ENCODE measurements around the gene JUN. TPM values are rescaled to one million over a fixed set of nuclear protein-coding genes. Genes with fewer than 3 reads are reported as not detected.

The JUN gene
- total and polyA plus RNA-seq, 2 of the 13 experiments (the other 11 are each of a cell fraction or from before 2014, with no cell fraction given), result 18.2 to 22.3 TPM

DNA sequence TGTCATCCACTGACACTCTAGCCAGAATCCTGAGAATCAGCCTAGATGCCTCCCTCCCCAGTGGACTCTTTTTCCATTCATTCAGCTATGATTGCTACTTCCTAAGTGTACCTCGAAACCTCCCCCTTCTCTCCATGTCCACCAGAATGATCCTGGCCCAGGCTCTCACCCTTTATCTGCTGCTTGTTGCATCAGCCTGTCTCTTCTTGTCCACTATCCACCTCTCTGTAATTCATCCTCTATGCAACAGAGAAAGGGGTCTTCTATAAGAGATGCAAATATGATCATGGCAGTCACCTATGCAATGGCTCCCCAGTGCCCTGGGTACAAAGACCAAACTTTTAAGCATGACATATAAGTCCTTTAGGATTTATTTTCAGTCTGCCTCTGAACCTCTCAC is 37.7 kb downstream of the JUN start:
- H3K27ac ChIP-seq (ENCODE audit: extremely low read length, insufficient read depth, low read length), result no peak overlapping the region
- in situ Hi-C loops (cut with HindIII; ENCODE audit: extremely low pct_ligation_motif_present, low pct_unique_long_range_greater_than_20kb), result loop anchor here (10.0 kb wide), 1 partner anchor 1009 kb away; no protein-coding TSS in a partner anchor
- H3K36me3 ChIP-seq (replicated peaks in 1 of 2; ENCODE audit: control insufficient read depth in 1 of 2, insufficient read depth in 2 of 2, low read length in 2 of 2), result no peaks in the 10 kb centered on the region
- TF ChIP-seq, protein P1, sequence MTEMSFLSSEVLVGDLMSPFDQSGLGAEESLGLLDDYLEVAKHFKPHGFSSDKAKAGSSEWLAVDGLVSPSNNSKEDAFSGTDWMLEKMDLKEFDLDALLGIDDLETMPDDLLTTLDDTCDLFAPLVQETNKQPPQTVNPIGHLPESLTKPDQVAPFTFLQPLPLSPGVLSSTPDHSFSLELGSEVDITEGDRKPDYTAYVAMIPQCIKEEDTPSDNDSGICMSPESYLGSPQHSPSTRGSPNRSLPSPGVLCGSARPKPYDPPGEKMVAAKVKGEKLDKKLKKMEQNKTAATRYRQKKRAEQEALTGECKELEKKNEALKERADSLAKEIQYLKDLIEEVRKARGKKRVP (CRISPR knock-in tag; IDR thresholded peaks at IDR 0.05), result peak in 1 of 2 experiments; percentile 62; a peak in 1 of 4 replicates
- no peak for TF ChIP-seq PLRG1 (conservative IDR thresholded peaks at IDR 0.05)
- POLR2A ChIA-PET, result no interaction called here
- H4K20me1 ChIP-seq (ENCODE audit: insufficient read depth, low read length), result no peaks in the 10 kb centered on the region
- H3K9ac ChIP-seq (ENCODE audit: insufficient read depth, low read depth, low read length), result no peak overlapping the region
- ATAC-seq (no peak), DNase-seq (ENCODE audit: low spot score) (no peak), FAIRE-seq (no peak)
- CTCF ChIA-PET (ENCODE audit: low intra/inter-chr PET ratio, low total read pairs), result no interaction called here
- peaks cover 58% of the 10 kb centered on the region for H3K4me1 ChIP-seq (ENCODE audit: insufficient read depth, low read length)
- H3K9me3 ChIP-seq (ENCODE audit: low read length), result no peaks in the 10 kb centered on the region
- peaks cover 0 to 2% of the 10 kb centered on the region in 2 experiments; a peak in 2 of 5 replicates for H3K27me3 ChIP-seq (ENCODE audit: control insufficient read depth in 1 of 2, insufficient read depth in 2 of 2, low read length in 2 of 2)
- no peak overlapping the region; a peak in 1 of 6 replicates for H3K4me3 ChIP-seq (replicated peaks in 1 of 3; ENCODE audit: insufficient read depth in 1 of 3, low read depth in 2 of 3, low read length in 3 of 3)
- H3K79me2 ChIP-seq (ENCODE audit: insufficient read depth, low read length), result no peaks in the 10 kb centered on the region
- 7% methylated on average over 1 of the region's 1 CpG for WGBS (ENCODE audit: low lambda C conversion rate)
- no peak overlapping the region for H3K4me2 ChIP-seq (ENCODE audit: low read depth, low read length)
- intact Hi-C loops (cut with micrococcal nuclease; ENCODE audit: unreplicated experiment), result no loop called here
- H2AFZ ChIP-seq (ENCODE audit: low read length), result peak overlapping the region; percentile 57
- BruUV-seq (replicated peaks), result no TSS peak

DNA sequence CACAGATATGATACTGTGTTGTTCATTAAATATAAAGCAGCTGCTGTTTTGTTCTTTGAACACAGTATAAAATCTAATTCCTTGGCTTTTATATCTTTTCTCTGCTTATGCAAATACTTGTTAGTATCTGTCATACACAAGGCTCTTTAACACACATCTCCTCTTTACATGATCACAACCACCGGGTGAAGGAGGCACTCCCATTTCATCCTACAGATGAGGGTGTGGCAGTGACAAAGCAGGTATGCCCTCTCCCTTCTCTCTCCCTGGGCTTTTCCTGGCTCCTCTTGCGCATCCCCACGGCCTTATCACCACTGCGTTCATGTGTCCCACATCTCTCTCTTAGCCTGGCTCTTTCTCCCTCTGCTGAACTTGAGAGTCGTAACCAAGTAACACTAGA is 38.2 kb downstream of the JUN start:
- no peaks in the 10 kb centered on the region for H3K79me2 ChIP-seq (ENCODE audit: insufficient read depth, low read length)
- BruUV-seq (replicated peaks), result no TSS peak
- intact Hi-C loops (cut with micrococcal nuclease; ENCODE audit: unreplicated experiment), result no loop called here
- peaks cover 0 to 2% of the 10 kb centered on the region in 2 experiments; a peak in 2 of 5 replicates for H3K27me3 ChIP-seq (ENCODE audit: control insufficient read depth in 1 of 2, insufficient read depth in 2 of 2, low read length in 2 of 2)
- no peak overlapping the region for H3K4me2 ChIP-seq (ENCODE audit: low read depth, low read length)
- peak overlapping the region; percentile 57 for H2AFZ ChIP-seq (ENCODE audit: low read length)
- H3K4me3 ChIP-seq (replicated peaks in 1 of 3; ENCODE audit: insufficient read depth in 1 of 3, low read depth in 2 of 3, low read length in 3 of 3), result no peak overlapping the region
- DNase-seq (ENCODE audit: low spot score) (no peak), ATAC-seq (no peak), FAIRE-seq (no peak)
- ChIA-PET POLR2A (no interaction called here), CTCF (ENCODE audit: low intra/inter-chr PET ratio, low total read pairs) (no interaction called here)
- H3K9ac ChIP-seq (ENCODE audit: insufficient read depth, low read depth, low read length), result no peak overlapping the region
- H3K36me3 ChIP-seq (replicated peaks in 1 of 2; ENCODE audit: control insufficient read depth in 1 of 2, insufficient read depth in 2 of 2, low read length in 2 of 2), result no peaks in the 10 kb centered on the region
- no peak overlapping the region for H3K27ac ChIP-seq (ENCODE audit: extremely low read length, insufficient read depth, low read length)
- H3K9me3 ChIP-seq (ENCODE audit: low read length), result no peaks in the 10 kb centered on the region
- peaks cover 54% of the 10 kb centered on the region for H3K4me1 ChIP-seq (ENCODE audit: insufficient read depth, low read length)
- in situ Hi-C loops (cut with HindIII; ENCODE audit: extremely low pct_ligation_motif_present, low pct_unique_long_range_greater_than_20kb), result loop anchor here (10.0 kb wide), 1 partner anchor 1009 kb away; no protein-coding TSS in a partner anchor
- no peaks in the 10 kb centered on the region for H4K20me1 ChIP-seq (ENCODE audit: insufficient read depth, low read length)
- WGBS (ENCODE audit: low lambda C conversion rate), result 45% methylated on average over 5 of the region's 5 CpGs
- TF ChIP-seq KLF16 (CRISPR knock-in tag; IDR thresholded peaks at IDR 0.05) (no peak), TBL1XR1 (IDR thresholded peaks at IDR 0.05; ENCODE audit: borderline replicate concordance, low read length, partially characterized antibody) (no peak), SMARCC2 (IDR thresholded peaks at IDR 0.05) (no peak), ZNF775 (CRISPR knock-in tag; IDR thresholded peaks at IDR 0.05; ENCODE audit: borderline replicate concordance) (no peak), ZNF180 (CRISPR knock-in tag; IDR thresholded peaks at IDR 0.05; ENCODE audit: borderline replicate concordance, low read depth) (no peak), ZNF766 (CRISPR knock-in tag; IDR thresholded peaks at IDR 0.05; ENCODE audit: borderline replicate concordance) (no peak), SP1 (IDR thresholded peaks at IDR 0.05) (no peak), SP1 (CRISPR knock-in tag; IDR thresholded peaks at IDR 0.05) (no peak), RELA (CRISPR knock-in tag; IDR thresholded peaks at IDR 0.05) (no peak), MED13 (CRISPR knock-in tag; IDR thresholded peaks at IDR 0.05) (no peak), DPF2 (CRISPR knock-in tag; IDR thresholded peaks at IDR 0.05; ENCODE audit: borderline replicate concordance, low read depth) (no peak)
- TF ChIP-seq, protein P2, sequence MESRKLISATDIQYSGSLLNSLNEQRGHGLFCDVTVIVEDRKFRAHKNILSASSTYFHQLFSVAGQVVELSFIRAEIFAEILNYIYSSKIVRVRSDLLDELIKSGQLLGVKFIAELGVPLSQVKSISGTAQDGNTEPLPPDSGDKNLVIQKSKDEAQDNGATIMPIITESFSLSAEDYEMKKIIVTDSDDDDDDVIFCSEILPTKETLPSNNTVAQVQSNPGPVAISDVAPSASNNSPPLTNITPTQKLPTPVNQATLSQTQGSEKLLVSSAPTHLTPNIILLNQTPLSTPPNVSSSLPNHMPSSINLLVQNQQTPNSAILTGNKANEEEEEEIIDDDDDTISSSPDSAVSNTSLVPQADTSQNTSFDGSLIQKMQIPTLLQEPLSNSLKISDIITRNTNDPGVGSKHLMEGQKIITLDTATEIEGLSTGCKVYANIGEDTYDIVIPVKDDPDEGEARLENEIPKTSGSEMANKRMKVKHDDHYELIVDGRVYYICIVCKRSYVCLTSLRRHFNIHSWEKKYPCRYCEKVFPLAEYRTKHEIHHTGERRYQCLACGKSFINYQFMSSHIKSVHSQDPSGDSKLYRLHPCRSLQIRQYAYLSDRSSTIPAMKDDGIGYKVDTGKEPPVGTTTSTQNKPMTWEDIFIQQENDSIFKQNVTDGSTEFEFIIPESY (CRISPR knock-in tag; IDR thresholded peaks at IDR 0.05), result no peak
- TF ChIP-seq, protein P3, sequence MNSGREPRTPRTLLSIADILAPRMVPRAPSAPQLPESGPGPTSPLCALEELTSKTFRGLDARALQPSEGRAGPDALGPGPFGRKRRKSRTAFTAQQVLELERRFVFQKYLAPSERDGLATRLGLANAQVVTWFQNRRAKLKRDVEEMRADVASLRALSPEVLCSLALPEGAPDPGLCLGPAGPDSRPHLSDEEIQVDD (CRISPR knock-in tag; IDR thresholded peaks at IDR 0.05; ENCODE audit: borderline replicate concordance), result no peak

All from HepG2 (cell line).